Measurements from ENCODE around the gene MOB3B. TPM values are rescaled to one million over a fixed set of nuclear protein-coding genes. Genes with fewer than 3 reads are reported as not detected.

The MOB3B gene
- total RNA-seq, 1 donor from 2014 or later = 14.8 TPM

- H3K36me3 Mint-ChIP-seq = peaks cover 5% of the 10 kb centered on the region
- no peaks in the 10 kb centered on the region for H3K27me3 Mint-ChIP-seq (ENCODE audit: low read depth)
- no peak overlapping the region for H3K4me3 Mint-ChIP-seq
- no peaks in the 10 kb centered on the region for H3K9me3 Mint-ChIP-seq
- H3K4me1 Mint-ChIP-seq = peaks cover 26% of the 10 kb centered on the region
- DNase-seq (ENCODE audit: low spot score in 2 of 2, unreplicated experiment in 2 of 2) = no peak
- no peak overlapping the region for H3K27ac Mint-ChIP-seq
- TF ChIP-seq, protein P1, sequence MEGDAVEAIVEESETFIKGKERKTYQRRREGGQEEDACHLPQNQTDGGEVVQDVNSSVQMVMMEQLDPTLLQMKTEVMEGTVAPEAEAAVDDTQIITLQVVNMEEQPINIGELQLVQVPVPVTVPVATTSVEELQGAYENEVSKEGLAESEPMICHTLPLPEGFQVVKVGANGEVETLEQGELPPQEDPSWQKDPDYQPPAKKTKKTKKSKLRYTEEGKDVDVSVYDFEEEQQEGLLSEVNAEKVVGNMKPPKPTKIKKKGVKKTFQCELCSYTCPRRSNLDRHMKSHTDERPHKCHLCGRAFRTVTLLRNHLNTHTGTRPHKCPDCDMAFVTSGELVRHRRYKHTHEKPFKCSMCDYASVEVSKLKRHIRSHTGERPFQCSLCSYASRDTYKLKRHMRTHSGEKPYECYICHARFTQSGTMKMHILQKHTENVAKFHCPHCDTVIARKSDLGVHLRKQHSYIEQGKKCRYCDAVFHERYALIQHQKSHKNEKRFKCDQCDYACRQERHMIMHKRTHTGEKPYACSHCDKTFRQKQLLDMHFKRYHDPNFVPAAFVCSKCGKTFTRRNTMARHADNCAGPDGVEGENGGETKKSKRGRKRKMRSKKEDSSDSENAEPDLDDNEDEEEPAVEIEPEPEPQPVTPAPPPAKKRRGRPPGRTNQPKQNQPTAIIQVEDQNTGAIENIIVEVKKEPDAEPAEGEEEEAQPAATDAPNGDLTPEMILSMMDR (IDR thresholded peaks at IDR 0.05; ENCODE audit: unreplicated experiment) = no peak
These were observed 169.9 kb downstream of the MOB3B start for GRCh38 chr9:27359763-27360162.

DNA sequence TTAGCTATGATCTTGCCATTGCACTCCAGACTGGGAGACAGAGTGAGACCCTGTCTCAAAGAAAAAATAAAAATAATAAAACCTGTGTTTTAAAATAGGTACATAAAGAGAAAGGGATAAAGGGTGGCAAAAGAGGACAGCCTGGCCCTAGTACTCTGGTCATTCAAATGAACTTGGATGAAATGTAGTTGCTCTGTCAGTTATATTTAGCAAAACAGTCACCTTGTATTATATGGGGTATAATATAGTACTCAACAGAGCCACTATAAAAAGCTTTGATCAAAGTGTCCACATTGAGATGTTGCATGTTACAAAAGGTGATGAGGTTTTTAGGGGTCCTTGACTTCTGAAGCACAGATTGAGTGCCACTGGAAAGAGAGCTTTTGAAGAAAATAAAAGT, 171.6 kb downstream of the MOB3B start:
- H3K4me3 Mint-ChIP-seq = no peak overlapping the region
- peaks cover 29% of the 10 kb centered on the region for H3K4me1 Mint-ChIP-seq
- no peaks in the 10 kb centered on the region for H3K27me3 Mint-ChIP-seq (ENCODE audit: low read depth)

DNA sequence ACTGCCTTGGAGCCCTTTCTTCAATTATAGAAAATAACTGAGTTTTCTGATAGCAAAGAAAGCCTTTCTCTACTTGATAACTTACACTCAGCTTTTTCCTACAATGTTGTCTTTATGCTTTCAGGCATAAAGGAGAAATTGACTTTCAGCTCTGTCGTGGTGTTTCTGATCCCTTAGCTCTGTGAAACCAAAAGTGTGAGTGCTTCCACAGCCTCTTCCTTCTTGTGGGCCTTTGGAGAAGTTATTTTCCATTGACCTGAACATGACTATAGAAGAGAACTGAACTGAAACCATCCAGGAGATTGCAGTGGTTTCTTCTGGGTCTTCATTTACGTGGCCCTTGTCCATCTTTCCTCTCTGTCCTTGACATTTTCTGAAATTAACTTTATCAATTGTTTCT, 173.2 kb downstream of the MOB3B start:
- Mint-ChIP-seq H3K36me3 (peaks cover 5% of the 10 kb centered on the region), H3K27me3 (ENCODE audit: low read depth) (no peaks in the 10 kb centered on the region), H3K27ac (peak overlapping the region; percentile 11), H3K4me1 (peaks cover 19% of the 10 kb centered on the region), H3K4me3 (no peak overlapping the region), H3K9me3 (no peaks in the 10 kb centered on the region)
- TF ChIP-seq, protein P1 (IDR thresholded peaks at IDR 0.05; ENCODE audit: unreplicated experiment) = no peak
- no peak for DNase-seq (ENCODE audit: low spot score in 2 of 2, unreplicated experiment in 2 of 2)

More for the DNA sequence above, 171.6 kb downstream of the MOB3B start:
- TF ChIP-seq, protein P1 (IDR thresholded peaks at IDR 0.05; ENCODE audit: unreplicated experiment) = no peak
- H3K27ac Mint-ChIP-seq = no peak overlapping the region
- peaks cover 5% of the 10 kb centered on the region for H3K36me3 Mint-ChIP-seq
- DNase-seq (ENCODE audit: low spot score in 2 of 2, unreplicated experiment in 2 of 2) = no peak
- H3K9me3 Mint-ChIP-seq = no peaks in the 10 kb centered on the region

- Mint-ChIP-seq H3K4me3 (no peak overlapping the region), H3K27ac (no peak overlapping the region), H3K9me3 (no peaks in the 10 kb centered on the region), H3K27me3 (ENCODE audit: low read depth) (no peaks in the 10 kb centered on the region), H3K4me1 (peaks cover 18% of the 10 kb centered on the region), H3K36me3 (peaks cover 5% of the 10 kb centered on the region)
- no peak for DNase-seq (ENCODE audit: low spot score in 2 of 2, unreplicated experiment in 2 of 2)
- TF ChIP-seq, protein P1 (IDR thresholded peaks at IDR 0.05; ENCODE audit: unreplicated experiment) = no peak
These were observed 174.4 kb downstream of the MOB3B start for GRCh38 chr9:27355166-27355565.

GRCh38 chr9:27353474-27354229, 176.0 kb downstream of the MOB3B start:
- Mint-ChIP-seq H3K36me3 (peaks cover under 1% of the 10 kb centered on the region), H3K9me3 (no peaks in the 10 kb centered on the region), H3K27me3 (ENCODE audit: low read depth) (no peaks in the 10 kb centered on the region), H3K4me3 (no peak overlapping the region), H3K4me1 (peaks cover 26% of the 10 kb centered on the region), H3K27ac (no peak overlapping the region)
- TF ChIP-seq, protein P1 (IDR thresholded peaks at IDR 0.05; ENCODE audit: unreplicated experiment) = no peak
- no peak for DNase-seq (ENCODE audit: low spot score in 2 of 2, unreplicated experiment in 2 of 2)

Measured in mesothelial cell of epicardium (in vitro differentiated cells).